Mesendoderm (in vitro differentiated cells): Measurements from ENCODE around the gene CHST5.
A peak's percentile ranks its signal among the peaks of the same experiment; 100 is the strongest.

Experiments used
- DNase-seq: peaks from one replicate; pipeline ENCODE4 v3.0.0; 2013
- H2AK5ac ChIP-seq: 2 replicates; pipeline ENCODE4 v1.6.1; 2013; ENCODE audit warnings: low read length, inconsistent platforms
- H2BK120ac ChIP-seq: 2 replicates; pipeline ENCODE4 v1.6.1; 2013; ENCODE audit warnings: low read depth, mild to moderate bottlenecking, low read length, moderate library complexity, mixed read lengths
- H2BK15ac ChIP-seq: replicated peaks from 2 replicates; pipeline ENCODE4 v1.6.1; 2013; ENCODE audit warnings: low read depth, mild to moderate bottlenecking, moderate library complexity
- H2BK5ac ChIP-seq: 2 replicates; pipeline ENCODE4 v1.6.1; 2013; ENCODE audit warnings: low read length, inconsistent platforms
- H3K18ac ChIP-seq: 2 replicates; pipeline ENCODE4 v1.6.1; 2013; ENCODE audit warnings: mild to moderate bottlenecking, low read length, mixed read lengths
- H3K23ac ChIP-seq: one replicate; pipeline ENCODE4 v1.6.1; 2013; ENCODE audit warnings: low read length
- H3K27ac ChIP-seq: 2 replicates; pipeline ENCODE4 v1.5.1; 2013; ENCODE audit warnings: low read depth, mild to moderate bottlenecking, inconsistent platforms, low read length, moderate library complexity
- H3K27me3 ChIP-seq: 2 replicates; pipeline ENCODE4 v1.6.1; 2013; ENCODE audit warnings: low read length, control low read depth, mild to moderate bottlenecking, inconsistent platforms; ENCODE audit not compliant: insufficient read depth, poor library complexity
- H3K36me3 ChIP-seq: 2 replicates; pipeline ENCODE4 v1.6.1; 2013; ENCODE audit warnings: low read length, inconsistent platforms; ENCODE audit not compliant: control insufficient read depth, insufficient read depth
- H3K4ac ChIP-seq: one replicate; pipeline ENCODE4 v1.6.1; 2013; ENCODE audit warnings: low read depth, mild to moderate bottlenecking, low read length, moderate library complexity
- H3K4me1 ChIP-seq: 2 replicates; pipeline ENCODE4 v1.6.1; 2013; ENCODE audit warnings: low read depth, low read length, inconsistent platforms; ENCODE audit not compliant: control insufficient read depth
- H3K4me2 ChIP-seq: 2 replicates; pipeline ENCODE4 v1.6.1; 2013; ENCODE audit warnings: low read length
- H3K4me3 ChIP-seq: 2 replicates; pipeline ENCODE4 v1.5.1; 2013; ENCODE audit warnings: mild to moderate bottlenecking, low read length
- H3K56ac ChIP-seq: one replicate; pipeline ENCODE4 v1.6.1; 2013; ENCODE audit warnings: low read length
- H3K79me1 ChIP-seq: 2 replicates; pipeline ENCODE4 v1.6.1; 2013; ENCODE audit warnings: low read length, inconsistent platforms
- H3K79me2 ChIP-seq: 2 replicates; pipeline ENCODE4 v1.6.1; 2013; ENCODE audit warnings: mild to moderate bottlenecking, low read length; ENCODE audit not compliant: control insufficient read depth, insufficient read depth
- H3K9ac ChIP-seq: 2 replicates; pipeline ENCODE4 v1.6.1; 2013; ENCODE audit warnings: low read length, inconsistent platforms
- H4K5ac ChIP-seq: one replicate; pipeline ENCODE4 v1.6.1; 2013; ENCODE audit warnings: low read length
- H4K8ac ChIP-seq: one replicate; pipeline ENCODE4 v1.6.1; 2013; ENCODE audit warnings: low read depth, mild to moderate bottlenecking, control low read depth, low read length, moderate library complexity
- WGBS: extraction: QIAGEN DNeasy Blood & Tissue Kit; methylation state at CpG from one replicate; pipeline ENCODE4 v1.1.7; 2013; ENCODE audit warnings: low lambda C conversion rate, missing lambda C conversion rate; ENCODE audit not compliant: insufficient coverage; ENCODE audit errors: extremely low coverage; 5-methylcytosine and 5-hydroxymethylcytosine counted together

Gene CHST5

GRCh38 chr16:75537776-75538175 is 1.9 kb upstream of the CHST5 start:
- no peak overlapping the region for H4K8ac ChIP-seq
- H3K36me3 ChIP-seq: no peaks in the 10 kb centered on the region
- H3K79me2 ChIP-seq: no peaks in the 10 kb centered on the region
- no peak overlapping the region for H2BK15ac ChIP-seq
- no peak overlapping the region for H3K56ac ChIP-seq
- H3K4me1 ChIP-seq: no peaks in the 10 kb centered on the region
- H4K5ac ChIP-seq: no peak overlapping the region
- no peak overlapping the region for H3K4ac ChIP-seq
- no peak overlapping the region for H3K23ac ChIP-seq
- H3K4me2 ChIP-seq: no peak overlapping the region
- no peak overlapping the region for H3K27ac ChIP-seq
- no peak overlapping the region for H2BK120ac ChIP-seq
- H3K79me1 ChIP-seq: no peaks in the 10 kb centered on the region
- H3K9ac ChIP-seq: no peak overlapping the region
- no peak overlapping the region for H3K4me3 ChIP-seq
- no peak overlapping the region for H2AK5ac ChIP-seq
- DNase-seq: no peak
- H3K18ac ChIP-seq: no peak overlapping the region
- H2BK5ac ChIP-seq: no peak overlapping the region
- H3K27me3 ChIP-seq: no peaks in the 10 kb centered on the region
- no CpG with 5 or more reads among the region's 4 CpGs for WGBS

GRCh38 chr16:75535211-75535843 is 581 bp downstream of the CHST5 start:
- H3K27ac ChIP-seq: no peak overlapping the region
- H3K36me3 ChIP-seq: no peaks in the 10 kb centered on the region
- no peaks in the 10 kb centered on the region for H3K79me1 ChIP-seq
- H3K56ac ChIP-seq: no peak overlapping the region
- no peaks in the 10 kb centered on the region for H3K27me3 ChIP-seq
- no peak for DNase-seq
- H3K4me2 ChIP-seq: no peak overlapping the region
- no peak overlapping the region for H2BK15ac ChIP-seq
- no peak overlapping the region for H3K23ac ChIP-seq
- no peak overlapping the region for H2BK120ac ChIP-seq
- H3K4me1 ChIP-seq: no peaks in the 10 kb centered on the region
- H2BK5ac ChIP-seq: no peak overlapping the region
- H3K4ac ChIP-seq: no peak overlapping the region
- no peak overlapping the region for H2AK5ac ChIP-seq
- H3K9ac ChIP-seq: no peak overlapping the region
- WGBS: no CpG with 5 or more reads among the region's 34 CpGs
- no peak overlapping the region for H3K18ac ChIP-seq
- no peak overlapping the region for H3K4me3 ChIP-seq
- no peaks in the 10 kb centered on the region for H3K79me2 ChIP-seq
- no peak overlapping the region for H4K8ac ChIP-seq
- no peak overlapping the region for H4K5ac ChIP-seq

GRCh38 chr16:75534560-75535205 is 1.2 kb downstream of the CHST5 start:
- H2AK5ac ChIP-seq: no peak overlapping the region
- no peak overlapping the region for H4K8ac ChIP-seq
- H3K4me2 ChIP-seq: no peak overlapping the region
- WGBS: no CpG with 5 or more reads among the region's 19 CpGs
- H2BK15ac ChIP-seq: no peak overlapping the region
- no peak overlapping the region for H2BK5ac ChIP-seq
- H3K27ac ChIP-seq: no peak overlapping the region
- DNase-seq: no peak
- no peaks in the 10 kb centered on the region for H3K36me3 ChIP-seq
- H3K4ac ChIP-seq: no peak overlapping the region
- H3K4me3 ChIP-seq: no peak overlapping the region
- no peaks in the 10 kb centered on the region for H3K79me1 ChIP-seq
- no peak overlapping the region for H3K56ac ChIP-seq
- H3K23ac ChIP-seq: no peak overlapping the region
- H2BK120ac ChIP-seq: no peak overlapping the region
- H3K27me3 ChIP-seq: no peaks in the 10 kb centered on the region
- no peaks in the 10 kb centered on the region for H3K4me1 ChIP-seq
- H3K18ac ChIP-seq: no peak overlapping the region
- no peak overlapping the region for H4K5ac ChIP-seq
- H3K9ac ChIP-seq: no peak overlapping the region
- H3K79me2 ChIP-seq: no peaks in the 10 kb centered on the region

GRCh38 chr16:75532791-75533190 is 3.1 kb downstream of the CHST5 start:
- Histone ChIP-seq H3K36me3 (no peaks in the 10 kb centered on the region), H4K5ac (no peak overlapping the region), H2BK15ac (no peak overlapping the region), H2BK120ac (no peak overlapping the region), H3K4me3 (no peak overlapping the region), H2BK5ac (no peak overlapping the region), H3K9ac (no peak overlapping the region), H3K79me1 (no peaks in the 10 kb centered on the region), H4K8ac (no peak overlapping the region), H3K4me1 (no peaks in the 10 kb centered on the region), H3K4me2 (no peak overlapping the region), H3K27ac (no peak overlapping the region), H3K27me3 (no peaks in the 10 kb centered on the region), H2AK5ac (no peak overlapping the region), H3K56ac (no peak overlapping the region), H3K79me2 (no peaks in the 10 kb centered on the region), H3K18ac (no peak overlapping the region), H3K4ac (no peak overlapping the region), H3K23ac (no peak overlapping the region)
- no CpG with 5 or more reads among the region's 2 CpGs for WGBS
- DNase-seq: no peak

GRCh38 chr16:75532142-75532765 is 3.7 kb downstream of the CHST5 start:
- Histone ChIP-seq H3K4me3 (no peak overlapping the region), H3K4ac (no peak overlapping the region), H3K4me1 (no peaks in the 10 kb centered on the region), H3K36me3 (no peaks in the 10 kb centered on the region), H3K23ac (no peak overlapping the region), H3K79me2 (no peaks in the 10 kb centered on the region), H2BK5ac (no peak overlapping the region), H3K18ac (no peak overlapping the region), H2BK15ac (no peak overlapping the region), H4K8ac (no peak overlapping the region), H3K9ac (no peak overlapping the region), H3K27ac (no peak overlapping the region), H2BK120ac (no peak overlapping the region), H3K4me2 (no peak overlapping the region), H2AK5ac (no peak overlapping the region), H3K27me3 (no peaks in the 10 kb centered on the region), H3K56ac (no peak overlapping the region), H4K5ac (no peak overlapping the region), H3K79me1 (no peaks in the 10 kb centered on the region)
- no CpG with 5 or more reads among the region's 8 CpGs for WGBS
- DNase-seq: peak; percentile 34
